AG04449 (cell line): ENCODE results near the gene TRIM56.
A peak's percentile ranks its signal among the peaks of the same experiment; 100 is the strongest.

ENCODE experiments used
- CTCF ChIA-PET: fragments of 350-600 bp; formaldehyde crosslinking; extraction: SDS; loops from one replicate; lab custom pipeline; 2021; ENCODE audit warnings: antibody characterized with exemption; lab: Yijun Ruan, JAX
- POLR2A ChIA-PET: fragments of 400-600, 350-600 bp; formaldehyde crosslinking; extraction: SDS; loops from one replicate; lab custom pipeline; 2020; ENCODE audit warnings: antibody characterized with exemption, inconsistent platforms; lab: Yijun Ruan, JAX
- DNase-seq: peaks from one replicate; pipeline ENCODE4 v3.0.0-alpha.2; 2010; ENCODE audit warnings: low read depth, low spot score
- H3K4me3 ChIP-seq: 2 replicates; pipeline ENCODE4 v1.5.1; 2011; ENCODE audit warnings: low read depth, mild to moderate bottlenecking, control low read depth, low read length
- CTCF ChIP-seq: IDR thresholded peaks from one replicate; pipeline ENCODE4 v1.5.1; 2011; ENCODE audit warnings: mild to moderate bottlenecking, moderate library complexity, low read length, control low read depth, inconsistent platforms; ENCODE audit not compliant: insufficient read depth; ENCODE audit errors: missing control alignments

TRIM56 gene

GRCh38 chr7:101096331-101096956 lies 11.2 kb downstream of the TRIM56 start:
- ChIA-PET CTCF (interaction anchor here (0.6 to 7.1 kb wide), 13 partner anchors 8 to 148 kb away, joined by 3 to 55 read pairs (median 9); partner anchors contain the start of genes FIS1, SERPINE1 and TRIM56), POLR2A (interaction anchor here (0.6 to 3.8 kb wide), 5 partner anchors 26 to 43 kb away, joined by 3 to 42 read pairs (median 3); partner anchors contain the start of gene SERPINE1)
- DNase-seq: no peak
- TF ChIP-seq CTCF: no peak
- H3K4me3 ChIP-seq: no peak overlapping the region

GRCh38 chr7:101096957-101097347 lies 11.7 kb downstream of the TRIM56 start:
- no peak for DNase-seq
- POLR2A ChIA-PET: interaction anchor here (1.0 to 3.8 kb wide), 3 partner anchors 25 to 37 kb away, joined by 3 to 42 read pairs (median 5); partner anchors contain the start of gene SERPINE1
- no peak for TF ChIP-seq CTCF
- CTCF ChIA-PET: interaction anchor here (0.6 to 7.1 kb wide), 11 partner anchors 8 to 147 kb away, joined by 3 to 55 read pairs (median 7); partner anchors contain the start of genes FIS1, SERPINE1 and TRIM56
- no peak overlapping the region for H3K4me3 ChIP-seq

- CTCF ChIA-PET: interaction anchor here (1.3 to 7.1 kb wide), 4 partner anchors 30 to 94 kb away, joined by 4 to 55 read pairs (median 18); partner anchors contain the start of gene SERPINE1
- POLR2A ChIA-PET: interaction anchor here (1.4 kb wide), 1 partner anchor 20 kb away, joined by 3 read pairs; no protein-coding TSS in a partner anchor
- no peak for TF ChIP-seq CTCF
These were observed 12.3 kb downstream of the TRIM56 start for GRCh38 chr7:101097561-101097960.

GRCh38 chr7:101099969-101100781 lies 14.9 kb downstream of the TRIM56 start:
- H3K4me3 ChIP-seq: peak overlapping the region; percentile 23
- peak; percentile 93 for DNase-seq
- TF ChIP-seq CTCF: no peak
- ChIA-PET CTCF (interaction anchor here (0.6 to 7.1 kb wide), 10 partner anchors 12 to 71 kb away, joined by 3 to 55 read pairs (median 3); no protein-coding TSS in a partner anchor), POLR2A (interaction anchor here (0.9 to 8.2 kb wide), 12 partner anchors 9 to 39 kb away, joined by 3 to 106 read pairs (median 8); partner anchors contain the start of genes SERPINE1 and TRIM56)

More at GRCh38 chr7:101097561-101097960, 12.3 kb downstream of the TRIM56 start:
- no peak overlapping the region for H3K4me3 ChIP-seq
- no peak for DNase-seq

- DNase-seq: no peak
- ChIA-PET POLR2A (interaction anchor here (1.1 to 8.2 kb wide), 10 partner anchors 11 to 38 kb away, joined by 3 to 106 read pairs (median 8); partner anchors contain the start of genes SERPINE1 and TRIM56), CTCF (interaction anchor here (0.7 to 7.1 kb wide), 9 partner anchors 11 to 43 kb away, joined by 3 to 55 read pairs (median 3); no protein-coding TSS in a partner anchor)
- no peak for TF ChIP-seq CTCF
- H3K4me3 ChIP-seq: no peak overlapping the region
These were observed 15.9 kb downstream of the TRIM56 start for GRCh38 chr7:101100858-101101847.
